ENCODE results near the gene UGT1A8. TPM values are rescaled to one million over a fixed set of nuclear protein-coding genes. Genes with fewer than 3 reads are reported as not detected.

The UGT1A8 gene
- total and polyA plus RNA-seq, 2 of the 4 experiments (the other 2 are of a cell fraction), result not detected

GRCh38 chr2:233686928-233687327 is 69.5 kb downstream of the UGT1A8 start:
- Histone ChIP-seq H2BK20ac (ENCODE audit: low read depth, low read length) (no peak overlapping the region), H3K4me1 (ENCODE audit: control insufficient read depth, insufficient read depth, low read length) (no peaks in the 10 kb centered on the region), H4K91ac (ENCODE audit: insufficient read depth, low read depth, low read length) (no peak overlapping the region), H3K4me3 (ENCODE audit: insufficient read depth, low read depth, low read length) (no peak overlapping the region), H3K9ac (ENCODE audit: low read depth, low read length) (no peak overlapping the region), H3K14ac (replicated peaks; ENCODE audit: low read depth, low read length) (no peak overlapping the region), H4K20me1 (ENCODE audit: insufficient read depth, low read length) (no peaks in the 10 kb centered on the region), H2AK5ac (ENCODE audit: low read depth, low read length) (no peak overlapping the region), H3K9me3 (ENCODE audit: control insufficient read depth, insufficient read depth, low read length) (no peaks in the 10 kb centered on the region), H2AFZ (replicated peaks; ENCODE audit: low read length, poor library complexity) (no peak overlapping the region), H3K27ac (ENCODE audit: insufficient read depth, low read length) (no peak overlapping the region), H2BK15ac (ENCODE audit: low read depth, low read length) (no peak overlapping the region), H4K8ac (ENCODE audit: low read depth in 2 of 2, low read length in 2 of 2) (no peak overlapping the region), H3K4ac (ENCODE audit: low read depth, low read length) (no peak overlapping the region), H2BK120ac (ENCODE audit: low read depth, low read length) (no peak overlapping the region), H3K36me3 (ENCODE audit: control insufficient read depth, insufficient read depth, low read length) (no peaks in the 10 kb centered on the region), H3K23ac (ENCODE audit: low read depth, low read length) (no peak overlapping the region), H4K5ac (ENCODE audit: low read depth, low read length) (no peak overlapping the region), H3K56ac (ENCODE audit: extremely low read depth, insufficient read depth, low read length) (no peak overlapping the region), H2AK9ac (replicated peaks; ENCODE audit: low read depth, low read length, poor library complexity) (no peak overlapping the region), H3K9me1 (ENCODE audit: insufficient read depth, low read length) (no peaks in the 10 kb centered on the region), H2BK5ac (ENCODE audit: low read depth, low read length, poor library complexity, severe bottlenecking) (no peak overlapping the region), H3K79me1 (ENCODE audit: low read depth in 1 of 2, low read length in 2 of 2) (no peaks in the 10 kb centered on the region), H3K27me3 (ENCODE audit: control insufficient read depth, insufficient read depth, low read length) (peaks cover 2% of the 10 kb centered on the region), H3K4me2 (ENCODE audit: low read depth, low read length) (no peak overlapping the region), H3K18ac (ENCODE audit: low read depth, low read length) (no peak overlapping the region)
- 80% methylated on average over 2 of the region's 5 CpGs; no CpG with 5 or more reads in 1 of the 2 experiments for WGBS, 2 experiments (ENCODE audit: extremely low coverage in 2 of 2, insufficient read length in 1 of 2)
- no TSS peak for BruUV-seq (replicated peaks)
- POLR2A ChIA-PET (ENCODE audit: unreplicated experiment), result no interaction called here
- ATAC-seq (ENCODE audit: low read depth) (no peak), DNase-seq (no peak)
- TF ChIP-seq RAD21 (IDR thresholded peaks at IDR 0.05; ENCODE audit: low read length) (no peak), RFX5 (IDR thresholded peaks at IDR 0.05; ENCODE audit: low read depth, low read length) (no peak), POLR2A (IDR thresholded peaks at IDR 0.05; ENCODE audit: low read depth, low read length) (no peak), MAZ (IDR thresholded peaks at IDR 0.05; ENCODE audit: borderline replicate concordance, low read depth, low read length) (no peak), SMC3 (IDR thresholded peaks at IDR 0.05; ENCODE audit: low read depth, low read length) (no peak), ELK1 (IDR thresholded peaks at IDR 0.05; ENCODE audit: borderline replicate concordance, low read depth, low read length) (no peak), CHD1 (IDR thresholded peaks at IDR 0.05; ENCODE audit: low read depth, low read length) (no peak), CTCF (conservative IDR thresholded peaks at IDR 0.05; ENCODE audit: low read depth, low read length) (no peak), FOS (IDR thresholded peaks at IDR 0.05; ENCODE audit: low read depth, low read length) (no peak), CEBPB (IDR thresholded peaks at IDR 0.05; ENCODE audit: low read depth, low read length) (no peak), NFE2L2 (IDR thresholded peaks at IDR 0.05; ENCODE audit: low read depth, low read length) (no peak), USF2 (IDR thresholded peaks at IDR 0.05; ENCODE audit: low read depth, low read length) (no peak), RCOR1 (IDR thresholded peaks at IDR 0.05; ENCODE audit: insufficient replicate concordance, low read length) (no peak), BHLHE40 (IDR thresholded peaks at IDR 0.05; ENCODE audit: low read depth, low read length) (no peak)
- CTCF ChIA-PET, result interaction anchor here (0.6 kb wide), 1 partner anchor 284 kb away, joined by 5 read pairs; no protein-coding TSS in a partner anchor
- intact Hi-C loops (cut with micrococcal nuclease), result no loop called here
- in situ Hi-C loops (cut with MboI; ENCODE audit: low sequenced_read_pairs), result no loop called here
- dilution Hi-C loops (cut with HindIII; ENCODE audit: low sequenced_read_pairs, unreplicated experiment), result no loop called here

Data from IMR-90 (cell line).